Stomach smooth muscle (tissue), 2 donors: ENCODE measurements around the gene SP9.
"Not testable (repeated sequence)": the region's sequence is repeated elsewhere in the genome, so short reads cannot be mapped to it uniquely, and the experiment has no call there.

Source experiments
- H3K27ac ChIP-seq: one replicate; pipeline ENCODE4 v1.7.0; 2013; ENCODE audit warnings: mild to moderate bottlenecking, low read length, inconsistent platforms
- H3K27me3 ChIP-seq, 2 donors: one replicate each; pipeline ENCODE4 v1.7.0; 2013; ENCODE audit warnings: low read length in 2 of 2; ENCODE audit not compliant: insufficient read depth in 2 of 2, control insufficient read depth in 1 of 2
- H3K36me3 ChIP-seq, 2 donors: one replicate each; pipeline ENCODE4 v1.7.0; 2013; ENCODE audit warnings: low read length in 2 of 2; ENCODE audit not compliant: control insufficient read depth in 2 of 2, insufficient read depth in 2 of 2
- H3K4me1 ChIP-seq: one replicate; pipeline ENCODE4 v1.7.0; 2013; ENCODE audit warnings: low read length; ENCODE audit not compliant: control insufficient read depth, insufficient read depth
- H3K4me3 ChIP-seq, 2 donors: one replicate each; pipeline ENCODE4 v1.7.0; 2013; ENCODE audit warnings: low read length in 2 of 2
- H3K9ac ChIP-seq, 2 donors: one replicate each; pipeline ENCODE4 v1.7.0; 2013; ENCODE audit warnings: low read length in 2 of 2, mild to moderate bottlenecking in 1 of 2
- H3K9me3 ChIP-seq, 2 donors: one replicate each; pipeline ENCODE4 v1.7.0; 2013; ENCODE audit warnings: low read length in 2 of 2; ENCODE audit not compliant: control insufficient read depth in 2 of 2
- donor health status: healthy.
- donor health status: Pancreatic carcinoma.

The SP9 gene

DNA sequence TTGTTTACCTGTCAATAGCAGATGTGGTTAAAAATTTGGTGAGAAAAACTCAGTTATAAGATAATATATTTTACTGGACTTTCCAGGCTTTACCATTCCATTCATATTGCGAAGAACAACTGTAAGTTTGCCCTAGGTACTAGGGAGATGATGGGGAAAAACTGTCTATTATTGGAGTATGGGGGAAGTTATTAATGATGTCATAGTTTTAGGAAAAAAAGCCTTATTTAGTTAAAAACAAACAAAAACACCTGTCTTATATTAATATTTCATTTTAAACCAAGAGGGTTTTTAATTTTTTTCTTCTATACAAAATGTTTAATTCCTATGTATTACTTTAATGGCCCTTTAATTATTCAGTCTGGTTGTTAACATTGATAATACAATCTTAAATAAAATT is 18.2 kb downstream of the SP9 start:
- Histone ChIP-seq H3K27me3 (no peaks in the 10 kb centered on the region), H3K9me3 (no peaks in the 10 kb centered on the region), H3K9ac (no peak overlapping the region), H3K4me1 (no peaks in the 10 kb centered on the region), H3K4me3 (no peak overlapping the region), H3K36me3 (peaks cover 4 to 8% of the 10 kb centered on the region in 2 donors), H3K27ac (no peak overlapping the region)

DNA sequence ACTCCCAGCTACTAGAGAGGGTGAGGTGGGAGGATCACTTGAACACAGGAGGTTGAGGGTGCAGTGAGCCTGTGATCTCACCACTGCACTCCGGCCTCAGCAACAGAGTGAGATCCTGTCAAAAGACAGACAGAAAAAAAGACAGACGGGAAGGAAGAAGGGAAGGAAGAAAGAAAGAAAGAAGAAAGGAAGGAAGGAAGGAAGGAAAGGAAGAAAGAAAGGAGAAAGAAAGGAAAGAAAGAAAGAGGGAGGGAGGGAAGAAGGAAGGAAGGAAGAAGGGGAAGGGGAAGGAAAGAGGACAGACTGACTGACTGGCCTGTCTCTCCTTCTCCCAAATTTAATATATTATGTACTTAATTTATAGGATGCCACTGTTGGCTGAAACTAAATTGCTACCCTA is 21.6 kb downstream of the SP9 start:
- H3K27ac ChIP-seq, result no peak overlapping the region
- H3K27me3 ChIP-seq, result no peaks in the 10 kb centered on the region

DNA sequence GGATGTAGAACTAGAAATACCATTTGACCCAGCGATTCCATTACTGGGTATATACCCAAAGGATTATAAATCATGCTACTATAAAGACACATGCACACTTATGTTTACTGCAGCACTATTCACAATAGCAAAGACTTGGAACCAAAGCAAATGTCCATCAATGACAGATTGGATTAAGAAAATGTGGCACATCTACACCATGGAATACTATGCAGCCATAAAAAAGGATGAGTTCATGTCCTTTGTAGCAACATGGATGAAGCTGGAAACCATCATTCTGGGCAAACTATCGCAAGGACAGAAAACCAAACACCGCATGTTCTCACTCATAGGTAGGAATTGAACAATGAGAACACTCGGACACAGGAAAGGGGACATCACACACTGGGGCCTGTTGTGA is 24.9 kb downstream of the SP9 start:
- H3K4me1 ChIP-seq, H3K9me3 ChIP-seq, H3K27me3 ChIP-seq, H3K9ac ChIP-seq, H3K27ac ChIP-seq, H3K36me3 ChIP-seq, H3K4me3 ChIP-seq: not testable (repeated sequence)

More for the DNA sequence above, 21.6 kb downstream of the SP9 start:
- Histone ChIP-seq H3K4me1 (no peaks in the 10 kb centered on the region), H3K9me3 (no peaks in the 10 kb centered on the region), H3K9ac (no peak overlapping the region), H3K4me3 (no peak overlapping the region), H3K36me3 (no peaks in the 10 kb centered on the region)

DNA sequence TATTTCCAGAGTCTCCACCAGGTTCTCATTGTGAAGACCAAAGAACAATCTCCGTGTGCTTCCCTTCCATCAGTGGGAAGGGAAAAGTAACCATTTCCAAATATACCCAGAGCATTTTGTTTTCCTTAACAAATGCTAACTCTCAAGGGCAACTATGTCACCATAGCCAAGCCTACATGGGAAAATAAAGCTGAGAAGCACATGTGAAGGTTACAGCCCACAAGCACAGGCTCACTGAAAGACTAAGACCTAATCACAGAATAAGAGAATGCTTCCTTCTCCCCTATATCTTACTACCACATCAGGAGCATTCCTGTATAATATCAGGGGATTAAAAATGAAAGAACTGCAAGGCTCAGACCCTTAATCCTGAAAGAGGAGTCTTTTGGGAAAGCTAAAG is 28.2 kb downstream of the SP9 start:
- Histone ChIP-seq H3K9me3 (no peaks in the 10 kb centered on the region), H3K27ac (no peak overlapping the region), H3K36me3 (peaks cover 2 to 14% of the 10 kb centered on the region in 2 donors), H3K4me3 (no peak overlapping the region), H3K27me3 (no peaks in the 10 kb centered on the region), H3K9ac (no peak overlapping the region), H3K4me1 (no peaks in the 10 kb centered on the region)

DNA sequence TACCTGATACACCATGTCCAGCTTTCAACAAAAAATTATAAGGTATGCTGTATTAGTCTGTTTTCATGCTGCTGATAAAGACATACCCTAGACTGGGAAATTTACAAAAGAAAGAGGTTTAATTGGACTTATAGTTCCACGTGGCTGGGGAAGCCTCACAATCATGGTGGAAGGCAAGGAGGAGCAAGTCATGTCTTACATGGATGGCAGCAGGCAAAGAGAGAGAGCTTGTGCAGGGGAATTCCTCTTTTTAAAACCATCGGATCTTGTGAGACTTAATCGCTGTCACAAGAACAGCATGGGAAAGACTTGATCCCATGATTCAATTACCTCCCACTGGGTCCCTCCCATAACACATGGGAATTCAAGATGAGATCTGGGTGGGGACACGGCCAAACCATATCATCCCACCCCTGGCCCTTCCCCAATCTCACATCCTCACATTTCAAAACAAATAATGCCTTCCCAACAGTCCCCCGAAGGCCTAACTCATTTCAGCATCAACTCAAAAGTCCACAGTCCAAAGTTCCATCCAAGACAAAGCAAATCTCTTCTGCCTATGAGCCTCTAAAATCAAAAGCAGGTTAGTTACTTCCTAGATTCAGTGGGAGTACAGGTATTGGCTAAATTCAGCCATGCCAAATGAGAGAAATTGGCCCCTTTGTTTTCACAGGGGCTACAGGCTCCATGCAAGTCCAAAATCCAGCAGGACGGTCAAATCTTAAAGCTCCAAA is 28.9 kb downstream of the SP9 start:
- H3K9me3 ChIP-seq, H3K4me3 ChIP-seq, H3K4me1 ChIP-seq, H3K9ac ChIP-seq, H3K27me3 ChIP-seq, H3K27ac ChIP-seq: not testable (repeated sequence)
- H3K36me3 ChIP-seq, result peaks cover 2 to 14% of the 10 kb centered on the region in 2 donors

DNA sequence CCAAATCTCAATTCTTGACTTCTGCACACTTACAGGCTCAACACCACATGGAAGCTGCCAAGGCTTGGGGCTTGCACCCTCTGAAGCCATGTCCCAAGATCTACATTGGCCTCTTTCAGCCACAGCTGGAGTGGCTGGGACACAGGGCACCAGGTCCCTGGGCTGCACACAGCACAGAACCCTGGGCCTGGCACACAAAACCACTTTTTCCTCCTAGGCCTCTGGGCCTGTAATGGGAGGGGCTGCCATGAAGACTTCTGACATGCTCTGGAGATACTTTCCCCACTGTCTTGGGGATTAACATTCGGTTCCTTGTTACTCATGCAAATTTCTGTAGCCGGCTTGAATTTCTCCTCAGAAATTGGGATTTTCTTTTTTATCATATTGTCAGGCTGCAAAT is 29.9 kb downstream of the SP9 start:
- Histone ChIP-seq H3K9ac (no peak overlapping the region), H3K27me3 (no peaks in the 10 kb centered on the region), H3K4me1 (no peaks in the 10 kb centered on the region), H3K36me3 (peaks cover 3 to 18% of the 10 kb centered on the region in 2 donors), H3K4me3 (no peak overlapping the region), H3K9me3 (no peaks in the 10 kb centered on the region), H3K27ac (no peak overlapping the region)

DNA sequence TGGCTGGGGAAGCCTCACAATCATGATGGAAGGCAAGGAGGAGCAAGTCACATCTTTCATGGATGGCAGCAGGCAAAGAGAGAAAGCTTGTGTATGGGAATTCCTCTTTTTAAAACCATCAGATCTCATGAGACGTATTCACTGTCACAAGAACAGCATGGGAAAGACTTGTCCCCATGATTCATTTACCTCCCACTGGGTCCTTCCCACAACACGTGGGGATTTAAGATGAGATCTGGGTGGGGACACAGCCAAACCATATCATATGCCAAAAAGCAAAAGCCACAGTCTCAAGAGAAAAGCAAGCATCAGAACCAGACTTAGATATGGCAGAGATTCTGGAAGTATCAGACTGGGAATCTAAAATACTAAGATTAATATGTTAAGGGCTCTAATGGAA is 30.8 kb downstream of the SP9 start:
- H3K27ac ChIP-seq, result no peak overlapping the region
- H3K36me3 ChIP-seq, result peaks cover 8 to 24% of the 10 kb centered on the region in 2 donors
- no peaks in the 10 kb centered on the region for H3K27me3 ChIP-seq
- H3K9me3 ChIP-seq, result no peaks in the 10 kb centered on the region
- H3K9ac ChIP-seq, result no peak overlapping the region
- no peak overlapping the region for H3K4me3 ChIP-seq
- no peaks in the 10 kb centered on the region for H3K4me1 ChIP-seq

DNA sequence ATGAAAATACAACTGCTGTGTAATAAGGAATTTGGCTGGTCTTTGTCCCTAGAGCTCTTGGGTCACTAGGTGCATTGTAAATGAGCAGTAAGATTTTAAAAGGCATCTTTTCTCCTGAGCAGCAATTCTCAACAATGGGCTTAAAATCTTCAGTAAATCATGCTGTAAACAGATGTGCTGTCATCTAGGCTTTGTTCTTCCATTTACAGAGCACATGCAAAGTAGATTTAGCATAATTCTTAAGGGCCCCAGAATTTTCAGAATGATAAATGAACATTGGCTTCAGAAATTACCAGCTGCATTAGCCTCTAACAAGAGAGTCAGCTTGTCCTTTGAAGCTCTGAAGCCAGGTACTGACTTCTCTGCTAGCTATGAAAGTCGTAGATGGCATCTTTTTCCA is 33.9 kb downstream of the SP9 start:
- Histone ChIP-seq H3K9me3 (no peaks in the 10 kb centered on the region), H3K27me3 (no peaks in the 10 kb centered on the region), H3K9ac (no peak overlapping the region), H3K27ac (no peak overlapping the region), H3K4me3 (no peak overlapping the region), H3K36me3 (peaks cover 9 to 20% of the 10 kb centered on the region in 2 donors), H3K4me1 (no peaks in the 10 kb centered on the region)

DNA sequence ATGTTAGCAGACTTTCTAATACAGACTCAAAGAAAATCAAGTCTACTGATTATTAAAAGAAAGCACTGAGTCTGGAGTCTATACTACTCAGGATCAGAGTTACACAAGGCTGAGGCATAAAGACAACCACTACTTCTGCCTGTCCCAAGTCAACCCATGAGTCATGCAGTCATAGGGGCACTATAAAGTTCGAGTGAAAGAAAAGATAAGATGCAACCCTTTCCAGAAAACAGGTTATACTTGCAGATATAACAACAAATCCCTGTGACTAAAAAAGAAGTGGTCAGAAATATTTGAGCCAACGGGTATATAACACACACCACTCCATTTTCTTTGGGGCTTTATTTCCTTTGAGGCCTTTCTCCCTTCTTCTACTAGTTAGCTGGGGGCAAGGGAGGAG is 42.2 kb downstream of the SP9 start:
- Histone ChIP-seq H3K4me3 (no peak overlapping the region), H3K9ac (no peak overlapping the region), H3K27ac (no peak overlapping the region), H3K27me3 (no peaks in the 10 kb centered on the region), H3K4me1 (no peaks in the 10 kb centered on the region), H3K36me3 (peaks cover 35 to 45% of the 10 kb centered on the region in 2 donors), H3K9me3 (no peaks in the 10 kb centered on the region)

DNA sequence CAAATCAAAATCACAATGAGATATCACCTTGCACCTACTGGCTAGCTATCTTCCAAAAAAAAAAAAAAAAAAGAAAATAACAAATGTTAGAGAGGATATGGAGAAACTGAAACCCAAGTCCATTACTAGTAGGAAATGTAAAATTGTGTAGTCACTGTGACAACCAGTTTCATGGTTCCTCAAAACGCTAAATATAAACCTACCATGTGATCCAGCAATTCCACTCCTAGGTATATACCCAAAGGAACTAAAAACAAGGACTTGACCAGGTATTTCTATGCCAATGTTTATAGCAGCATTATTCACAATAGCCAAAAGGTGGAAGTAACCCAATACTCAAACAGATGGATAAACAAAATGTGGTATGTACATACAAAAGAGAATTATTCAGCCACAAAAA is 49.0 kb downstream of the SP9 start:
- no peaks in the 10 kb centered on the region for H3K4me1 ChIP-seq
- peaks cover 17% of the 10 kb centered on the region in 2 donors for H3K36me3 ChIP-seq
- H3K9me3 ChIP-seq, result no peaks in the 10 kb centered on the region
- H3K4me3 ChIP-seq, result no peak overlapping the region
- no peak overlapping the region for H3K9ac ChIP-seq
- no peak overlapping the region for H3K27ac ChIP-seq
- no peaks in the 10 kb centered on the region for H3K27me3 ChIP-seq

DNA sequence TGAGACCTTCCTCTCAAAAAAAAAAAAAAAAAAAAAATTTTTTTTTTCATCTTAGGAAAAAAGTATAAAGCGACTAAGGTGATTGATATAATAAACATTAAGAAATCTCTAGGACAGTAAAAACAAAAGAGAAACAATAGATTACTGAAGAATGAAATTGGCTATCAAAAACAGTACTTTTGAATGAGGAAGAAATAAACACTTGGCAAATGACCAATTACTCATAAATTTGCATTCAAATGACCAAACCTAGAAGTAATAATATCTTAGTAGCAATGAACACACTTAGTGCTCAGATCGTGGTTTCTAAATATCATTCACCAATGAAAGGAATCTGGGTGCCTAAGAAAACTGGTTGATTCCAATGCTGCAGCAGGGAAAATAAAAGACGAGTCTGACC is 50.4 kb downstream of the SP9 start:
- H3K4me3 ChIP-seq, result no peak overlapping the region
- H3K27ac ChIP-seq, result no peak overlapping the region
- no peaks in the 10 kb centered on the region for H3K27me3 ChIP-seq
- H3K36me3 ChIP-seq, result peaks cover 12 to 15% of the 10 kb centered on the region in 2 donors
- H3K9me3 ChIP-seq, result no peaks in the 10 kb centered on the region
- no peaks in the 10 kb centered on the region for H3K4me1 ChIP-seq
- H3K9ac ChIP-seq, result no peak overlapping the region
